ENCODE measurements around the gene DNAJB1.

Gene DNAJB1

GRCh38 chr19:14473073-14473977 is 44.9 kb downstream of the DNAJB1 start:
- DNase-seq (ENCODE audit: low spot score): no peak

GRCh38 chr19:14472202-14472938 is 45.8 kb downstream of the DNAJB1 start:
- DNase-seq (ENCODE audit: low spot score): no peak

- no peak for DNase-seq (ENCODE audit: low spot score)
These were observed 46.6 kb downstream of the DNAJB1 start for GRCh38 chr19:14471436-14472187.

GRCh38 chr19:14470031-14470876 is 47.9 kb downstream of the DNAJB1 start:
- no peak for DNase-seq (ENCODE audit: low spot score)

GRCh38 chr19:14467816-14468215 is 50.4 kb downstream of the DNAJB1 start:
- DNase-seq (ENCODE audit: low spot score): no peak

GRCh38 chr19:14467391-14467790 is 50.8 kb downstream of the DNAJB1 start:
- DNase-seq (ENCODE audit: low spot score): no peak

Data from left forelimb (tissue), 1 donor.